HG03439 (cell line): ENCODE results near the gene CLMN.
"Not testable (repeated sequence)": the region's sequence is repeated elsewhere in the genome, so short reads cannot be mapped to it uniquely, and the experiment has no call there.

Source experiments
- ATAC-seq: cut with Tn5 transposase; IDR thresholded peaks from one replicate; pipeline ENCODE4 v1.9.1; 2021; ENCODE audit warnings: mild to moderate bottlenecking, moderate library complexity; ENCODE audit not compliant: unreplicated experiment

CLMN gene

DNA sequence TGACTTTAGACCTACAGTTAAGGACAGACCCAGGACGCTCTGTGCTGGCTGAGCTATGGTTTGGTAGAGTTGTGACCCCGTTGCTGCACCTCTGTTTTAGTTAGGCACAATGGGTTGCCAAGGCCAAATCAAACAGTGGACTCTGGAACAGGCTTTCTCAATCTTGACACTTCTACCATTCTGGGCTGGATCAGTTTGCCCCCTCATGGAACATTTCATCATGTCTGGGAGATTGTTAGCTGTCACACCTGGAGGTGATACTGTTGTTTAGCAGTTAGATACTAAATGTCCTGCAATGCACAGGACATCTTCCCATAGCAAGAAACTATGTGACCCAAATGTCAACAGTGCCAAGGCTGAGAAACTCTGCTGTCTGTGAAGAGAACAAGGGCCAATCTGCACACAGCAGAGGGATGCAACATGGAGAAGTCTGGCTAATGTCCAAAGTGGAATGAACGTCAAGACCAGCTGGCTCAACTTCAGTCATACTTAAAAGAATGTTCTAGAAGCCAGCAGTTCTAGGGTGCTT lies 96.8 kb downstream of the CLMN start:
- no peak for ATAC-seq

GRCh38 chr14:95222151-95222631 lies 97.5 kb downstream of the CLMN start:
- ATAC-seq: no peak

- no peak for ATAC-seq
Observed at GRCh38 chr14:95221531-95221930, 98.2 kb downstream of the CLMN start.

DNA sequence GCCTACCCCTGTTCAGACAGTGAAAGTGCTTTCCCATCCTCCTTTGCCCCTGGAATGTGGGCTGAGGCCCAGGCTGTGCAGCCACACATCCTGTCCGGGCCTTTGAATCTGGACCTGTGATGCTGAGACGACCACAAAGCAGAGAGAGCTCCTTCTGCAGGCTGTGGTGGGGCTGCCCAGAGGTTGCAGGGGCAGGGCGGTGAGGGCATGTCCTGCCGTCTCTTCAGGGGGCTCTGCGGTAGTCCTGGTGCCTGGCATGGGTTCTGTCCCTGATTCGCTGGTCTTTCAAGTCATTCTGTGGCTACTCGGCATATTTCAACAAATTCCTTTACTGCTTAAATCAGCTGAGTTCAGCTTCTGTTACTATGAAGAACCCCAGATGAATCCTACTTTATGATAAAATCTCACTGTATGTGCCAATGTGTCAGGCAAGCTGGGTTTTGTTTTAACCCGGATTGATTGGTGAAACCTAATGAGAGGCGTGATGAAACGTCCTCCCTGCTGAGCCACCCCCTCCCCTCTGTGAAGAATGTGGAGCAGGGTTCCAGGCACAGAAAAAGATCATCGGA lies 99.0 kb downstream of the CLMN start:
- ATAC-seq: no peak

DNA sequence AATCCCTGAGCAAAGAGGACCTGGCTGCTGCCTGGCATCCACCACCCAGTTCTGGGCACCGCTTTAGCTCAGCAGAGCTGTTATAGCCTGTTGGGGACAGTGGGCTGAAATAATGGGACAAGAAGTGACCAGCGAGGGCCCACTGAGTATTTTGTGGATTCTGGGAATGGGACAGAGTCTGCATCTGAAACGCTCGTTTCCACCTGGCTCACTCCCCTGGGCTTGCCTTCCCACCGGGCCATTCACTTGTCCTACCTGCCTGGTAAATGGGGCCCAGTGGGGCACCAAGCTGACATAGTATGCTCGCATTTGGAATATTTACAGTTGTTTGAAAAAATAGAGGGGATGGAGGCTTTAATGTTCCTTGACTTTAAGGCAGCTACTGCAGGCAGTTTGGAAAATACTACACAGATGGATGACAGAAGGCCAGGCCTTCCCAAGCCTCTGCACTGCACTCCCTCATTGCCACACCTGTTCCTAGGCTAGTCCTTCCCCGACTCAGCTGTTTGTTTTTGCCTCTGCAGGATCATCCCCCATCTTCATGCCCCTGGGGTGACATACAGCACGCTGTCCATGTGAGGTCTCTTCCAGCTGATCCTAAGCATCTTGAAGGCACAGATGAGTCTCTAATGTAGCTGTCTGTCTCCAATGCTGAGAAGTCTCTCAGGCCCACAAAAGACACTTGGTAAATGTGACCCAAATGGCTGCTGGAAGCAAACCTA lies 101.1 kb downstream of the CLMN start:
- no peak for ATAC-seq

DNA sequence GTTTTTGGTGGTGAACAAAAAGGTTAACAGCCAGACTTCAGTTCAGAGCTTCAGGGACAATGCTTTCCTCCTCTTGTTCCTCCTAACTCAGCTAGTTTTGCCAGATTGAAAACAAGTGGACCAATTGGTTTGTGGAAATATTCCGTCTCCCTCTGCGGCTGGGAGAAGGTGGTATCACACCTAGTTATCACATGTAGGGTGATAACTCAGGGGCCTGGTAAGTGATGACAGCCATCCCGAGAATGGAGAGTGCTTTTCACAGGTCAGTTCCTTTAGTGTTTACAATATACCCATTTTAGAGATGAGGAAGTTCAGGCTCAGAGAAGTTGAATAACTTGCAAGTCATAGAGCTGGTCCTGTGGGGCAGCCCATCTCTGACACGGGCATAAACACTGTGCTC lies 101.7 kb downstream of the CLMN start:
- ATAC-seq: no peak

DNA sequence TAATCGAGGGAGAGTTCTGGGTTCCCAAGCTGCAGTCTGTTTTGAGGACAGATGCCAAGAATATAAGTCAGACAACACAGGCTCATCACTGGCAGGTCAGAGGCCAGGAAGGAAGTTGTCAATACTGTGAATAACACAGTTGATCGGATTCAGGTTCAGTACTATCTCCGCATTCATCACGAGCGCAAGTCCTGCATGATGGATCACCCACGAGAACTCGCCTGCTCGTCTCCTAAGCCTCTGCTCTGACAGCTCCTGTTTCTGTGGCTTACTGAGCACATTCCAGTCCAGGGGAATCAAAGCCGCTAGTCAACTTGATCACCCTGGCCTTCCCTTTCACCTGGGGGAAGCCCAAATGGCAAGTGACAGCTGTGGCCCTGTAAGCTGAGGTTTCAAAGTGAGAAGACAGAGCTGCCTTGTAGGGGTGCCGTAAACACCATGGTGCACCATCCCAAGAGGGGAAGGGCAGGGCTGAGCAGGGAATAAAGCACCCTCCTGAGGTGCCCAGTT lies 102.3 kb downstream of the CLMN start:
- ATAC-seq: no peak

- ATAC-seq: no peak
Observed at GRCh38 chr14:95216008-95216407, 103.7 kb downstream of the CLMN start.

GRCh38 chr14:95215094-95215725 lies 104.5 kb downstream of the CLMN start:
- no peak for ATAC-seq

- no peak for ATAC-seq
Observed at GRCh38 chr14:95213774-95214173, 105.9 kb downstream of the CLMN start.

DNA sequence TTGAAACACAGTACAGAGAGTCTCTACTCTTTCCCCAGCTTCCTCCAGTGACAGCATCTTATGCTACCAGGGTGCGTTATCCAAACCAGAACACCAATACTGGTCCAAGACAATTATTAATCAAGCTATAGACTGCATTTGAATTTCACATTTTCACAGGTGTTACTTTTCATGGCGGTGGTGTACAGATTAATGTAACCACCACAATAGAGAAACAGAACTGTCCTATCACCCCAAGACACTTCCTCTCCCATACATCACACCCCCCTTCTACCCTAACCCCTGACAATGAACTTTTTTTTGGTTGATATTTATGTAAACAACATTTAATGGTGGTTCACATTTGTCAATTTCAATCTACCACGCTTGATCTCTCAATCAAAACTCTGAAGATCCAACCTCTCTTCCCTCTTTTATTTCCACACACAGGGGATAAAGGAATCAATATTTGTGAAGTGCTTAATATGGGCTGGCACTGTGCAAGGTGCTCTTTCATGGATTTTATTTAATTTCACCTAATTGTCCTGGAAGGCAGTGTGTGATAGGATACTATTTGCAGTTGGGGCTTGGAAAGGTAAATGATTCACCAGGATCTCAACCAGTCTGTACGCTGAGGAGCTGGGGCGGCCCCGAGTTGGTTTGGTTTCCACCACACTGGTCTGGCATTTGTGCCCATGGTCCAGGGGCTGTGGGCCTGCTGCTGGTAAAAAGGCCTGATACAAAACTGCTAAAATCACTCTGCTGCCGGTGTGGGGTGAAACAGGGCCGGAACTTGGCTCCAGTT lies 107.8 kb downstream of the CLMN start:
- ATAC-seq: no peak

- ATAC-seq: no peak
Observed at GRCh38 chr14:95210699-95211098, 109.0 kb downstream of the CLMN start.

DNA sequence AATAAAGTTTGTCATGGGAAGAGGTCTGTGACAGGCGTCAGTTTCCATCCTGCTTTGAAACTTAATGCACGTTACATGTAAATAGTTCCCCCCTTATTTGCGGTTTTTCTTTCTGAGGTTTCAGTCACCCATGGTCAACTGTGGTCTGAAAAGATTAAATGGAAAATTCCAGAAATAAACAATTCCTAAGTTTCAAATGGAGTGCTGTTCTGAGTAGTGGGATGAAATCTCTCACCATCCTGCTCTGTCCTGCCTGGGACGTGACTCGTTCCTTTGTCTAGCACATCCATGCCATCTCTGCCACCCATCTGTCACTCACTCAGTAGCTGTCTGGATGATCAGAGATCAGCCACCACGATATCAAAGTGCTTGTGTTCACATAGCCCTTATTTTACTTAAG lies 111.1 kb downstream of the CLMN start:
- ATAC-seq: no peak

- ATAC-seq: no peak
Observed at GRCh38 chr14:95207475-95208233, 112.1 kb downstream of the CLMN start.

DNA sequence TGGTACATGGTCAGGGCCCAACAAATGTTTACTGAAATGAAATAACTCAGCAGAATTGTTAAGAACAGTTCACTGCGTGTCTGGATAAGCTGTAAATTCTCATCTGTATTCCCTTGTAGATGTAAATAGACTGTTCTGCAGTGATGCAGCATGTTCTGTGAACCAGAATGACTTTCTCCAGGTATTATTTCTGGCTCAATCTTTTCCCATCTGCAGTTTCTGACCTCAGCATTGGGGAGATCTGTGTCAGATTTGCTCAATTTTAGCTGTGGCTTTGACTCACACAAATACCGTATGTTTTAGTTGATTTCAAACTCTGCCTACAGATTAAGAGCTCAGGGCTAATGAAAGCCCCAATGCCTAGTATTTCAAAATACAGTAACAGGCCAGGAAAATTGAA lies 113.2 kb downstream of the CLMN start:
- ATAC-seq: no peak

DNA sequence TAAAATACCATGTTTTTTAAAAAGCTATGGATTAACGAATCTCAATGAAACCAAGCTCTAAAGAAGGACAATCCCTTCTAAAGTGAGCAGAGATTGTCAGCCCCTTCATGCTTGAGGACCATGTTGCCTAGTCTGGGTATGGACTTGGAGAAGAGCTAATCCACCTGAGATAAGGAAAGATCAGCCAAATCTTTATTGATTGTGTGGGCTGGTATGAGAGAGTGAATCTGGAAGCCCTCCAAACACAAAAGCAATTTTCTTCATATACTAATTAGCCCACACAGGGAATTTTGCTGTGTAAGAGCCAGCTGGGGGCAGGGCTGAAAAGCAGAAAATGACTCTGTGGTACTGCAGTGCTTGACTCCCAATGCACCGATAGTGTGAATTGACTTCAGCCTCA lies 115.0 kb downstream of the CLMN start:
- no peak for ATAC-seq

DNA sequence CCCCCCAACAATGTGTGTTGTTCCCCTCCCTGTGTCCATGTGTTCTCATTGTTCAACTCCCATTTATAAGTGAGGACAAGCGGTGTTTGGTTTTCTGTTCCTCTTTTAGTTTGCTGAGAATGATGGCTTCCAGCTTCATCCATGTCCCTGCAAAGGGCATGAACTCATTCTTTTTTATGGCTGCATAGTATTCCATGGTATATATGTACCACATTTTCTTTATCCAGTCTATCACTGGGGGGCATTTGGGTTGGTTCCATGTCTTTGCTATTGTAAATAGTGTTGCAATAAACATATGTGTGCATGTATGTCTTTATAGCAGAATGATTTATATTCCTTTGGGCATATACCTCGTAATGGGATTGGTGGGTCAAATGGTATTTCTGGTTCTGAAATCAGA lies 118.0 kb downstream of the CLMN start:
- not testable (repeated sequence) for ATAC-seq

- no peak for ATAC-seq
Observed at GRCh38 chr14:95200404-95200803, 119.3 kb downstream of the CLMN start.

GRCh38 chr14:95199298-95199983 lies 120.3 kb downstream of the CLMN start:
- no peak for ATAC-seq

GRCh38 chr14:95198320-95198719 lies 121.4 kb downstream of the CLMN start:
- no peak for ATAC-seq
